Thyroid gland (tissue), 4 donors: Measurements from ENCODE around the gene SUPT5H. TPM values are rescaled to one million over a fixed set of nuclear protein-coding genes. Genes with fewer than 3 reads are reported as not detected.
A peak's percentile ranks its signal among the peaks of the same experiment; 100 is the strongest.

ENCODE experiments used
- DNase-seq, 2 donors: peaks; one replicate each; pipeline ENCODE4 v3.0.0-alpha.2; 2019
- H3K27ac ChIP-seq, 3 donors: fragments of 200-600 bp; sonication (generic); 1 replicate in 2 of 3; 2 replicates in 1 of 3; pipeline ENCODE4 v1.5.1; 2016 to 2019; ENCODE audit warnings: mild to moderate bottlenecking in 1 of 3, moderate library complexity in 1 of 3
- H3K27me3 ChIP-seq: fragments of 200-600 bp; sonication (generic); one replicate; pipeline ENCODE4 v1.5.1; 2019
- H3K36me3 ChIP-seq, 2 donors: fragments of 200-600 bp; sonication (generic); one replicate each; pipeline ENCODE4 v1.5.1; 2016 to 2019
- H3K4me1 ChIP-seq, 2 donors: fragments of 200-600 bp; sonication (generic); one replicate each; pipeline ENCODE4 v1.5.1; 2017 to 2019
- H3K4me3 ChIP-seq, 3 donors: fragments of 200-600 bp; sonication (generic); replicated peaks in 1 of 3; 1 replicate in 2 of 3; 2 replicates in 1 of 3; pipeline ENCODE4 v1.5.1; 2016; ENCODE audit warnings: mild to moderate bottlenecking in 1 of 3
- H3K9me3 ChIP-seq: fragments of 200-600 bp; sonication (generic); one replicate; pipeline ENCODE4 v1.5.1; 2017
- POLR2A ChIP-seq, 2 donors: fragments of 450-650 bp; IDR thresholded peaks; one replicate each; pipeline ENCODE4 v1.6.1; 2017; ENCODE audit warnings: antibody characterized with exemption in 2 of 2, mild to moderate bottlenecking in 2 of 2, moderate library complexity in 1 of 2
- WGBS, 2 donors: methylation state at CpG; one replicate each; pipeline ENCODE4 v1.1.5; 2017; 5-methylcytosine and 5-hydroxymethylcytosine counted together
- intact Hi-C: fragments of 100-400 bp; cut with DNase I; formaldehyde crosslinking; loops from one replicate; pipeline ENCODE4 v1.15.1; 2023
- total RNA-seq, 4 donors: library from RNA; depleted of rRNA; stranded (reverse); fragments of >200 nt; gene quantifications; one replicate each; pipeline ENCODE4 v1.2.3, GENCODE V29; 2016
- TF ChIP-seq, protein P1 (sequence below), 6 experiments: fragments of 200-600 bp in 3 of 6; fragments of 450-650 bp in 3 of 6; sonication (generic) in 3 of 6; IDR thresholded peaks; one replicate each; pipeline ENCODE4 v1.5.1; 2016 to 2019; ENCODE audit warnings: antibody characterized with exemption in 6 of 6, mild to moderate bottlenecking in 2 of 6, inconsistent platforms in 1 of 6, moderate library complexity in 1 of 6

The SUPT5H gene
- total RNA-seq, 4 donors from 2014 or later: 93.6 to 203 (median 116) TPM

DNA sequence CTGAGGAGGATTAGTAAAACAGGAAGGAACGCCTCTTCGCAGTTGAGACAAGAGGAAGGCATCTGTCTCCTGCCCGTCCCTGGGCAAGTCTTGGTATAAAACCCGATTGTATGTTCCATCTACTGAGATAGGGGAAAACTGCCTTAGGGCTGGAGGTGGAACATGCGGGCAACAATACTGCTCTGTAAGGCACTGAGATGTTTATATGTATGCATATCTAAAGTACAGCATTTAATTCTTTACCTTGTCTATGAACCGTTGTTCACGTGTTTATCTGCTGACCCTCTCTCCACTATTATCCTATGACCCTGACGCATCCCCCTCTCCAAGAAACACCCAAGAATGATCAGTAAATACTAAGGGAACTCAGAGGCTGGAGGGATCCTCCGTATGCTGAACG lies 34.5 kb downstream of the SUPT5H start:
- Histone ChIP-seq H3K27ac (peak overlapping the region; percentile 65 to 94 (median 80)), H3K4me3 (peak overlapping the region; percentile 79 to 86 (median 81)), H3K27me3 (no peaks in the 10 kb centered on the region), H3K4me1 (peaks cover 17 to 20% of the 10 kb centered on the region in 2 donors), H3K9me3 (no peaks in the 10 kb centered on the region), H3K36me3 (peaks cover 7 to 10% of the 10 kb centered on the region in 2 donors)
- TF ChIP-seq, protein P1, sequence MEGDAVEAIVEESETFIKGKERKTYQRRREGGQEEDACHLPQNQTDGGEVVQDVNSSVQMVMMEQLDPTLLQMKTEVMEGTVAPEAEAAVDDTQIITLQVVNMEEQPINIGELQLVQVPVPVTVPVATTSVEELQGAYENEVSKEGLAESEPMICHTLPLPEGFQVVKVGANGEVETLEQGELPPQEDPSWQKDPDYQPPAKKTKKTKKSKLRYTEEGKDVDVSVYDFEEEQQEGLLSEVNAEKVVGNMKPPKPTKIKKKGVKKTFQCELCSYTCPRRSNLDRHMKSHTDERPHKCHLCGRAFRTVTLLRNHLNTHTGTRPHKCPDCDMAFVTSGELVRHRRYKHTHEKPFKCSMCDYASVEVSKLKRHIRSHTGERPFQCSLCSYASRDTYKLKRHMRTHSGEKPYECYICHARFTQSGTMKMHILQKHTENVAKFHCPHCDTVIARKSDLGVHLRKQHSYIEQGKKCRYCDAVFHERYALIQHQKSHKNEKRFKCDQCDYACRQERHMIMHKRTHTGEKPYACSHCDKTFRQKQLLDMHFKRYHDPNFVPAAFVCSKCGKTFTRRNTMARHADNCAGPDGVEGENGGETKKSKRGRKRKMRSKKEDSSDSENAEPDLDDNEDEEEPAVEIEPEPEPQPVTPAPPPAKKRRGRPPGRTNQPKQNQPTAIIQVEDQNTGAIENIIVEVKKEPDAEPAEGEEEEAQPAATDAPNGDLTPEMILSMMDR (IDR thresholded peaks at IDR 0.05): no peak
- no peak for TF ChIP-seq POLR2A (IDR thresholded peaks at IDR 0.05)
- WGBS, 2 donors: 26% methylated on average over 10 of the region's 10 CpGs
- no peak for DNase-seq
- intact Hi-C loops: no loop called here

DNA sequence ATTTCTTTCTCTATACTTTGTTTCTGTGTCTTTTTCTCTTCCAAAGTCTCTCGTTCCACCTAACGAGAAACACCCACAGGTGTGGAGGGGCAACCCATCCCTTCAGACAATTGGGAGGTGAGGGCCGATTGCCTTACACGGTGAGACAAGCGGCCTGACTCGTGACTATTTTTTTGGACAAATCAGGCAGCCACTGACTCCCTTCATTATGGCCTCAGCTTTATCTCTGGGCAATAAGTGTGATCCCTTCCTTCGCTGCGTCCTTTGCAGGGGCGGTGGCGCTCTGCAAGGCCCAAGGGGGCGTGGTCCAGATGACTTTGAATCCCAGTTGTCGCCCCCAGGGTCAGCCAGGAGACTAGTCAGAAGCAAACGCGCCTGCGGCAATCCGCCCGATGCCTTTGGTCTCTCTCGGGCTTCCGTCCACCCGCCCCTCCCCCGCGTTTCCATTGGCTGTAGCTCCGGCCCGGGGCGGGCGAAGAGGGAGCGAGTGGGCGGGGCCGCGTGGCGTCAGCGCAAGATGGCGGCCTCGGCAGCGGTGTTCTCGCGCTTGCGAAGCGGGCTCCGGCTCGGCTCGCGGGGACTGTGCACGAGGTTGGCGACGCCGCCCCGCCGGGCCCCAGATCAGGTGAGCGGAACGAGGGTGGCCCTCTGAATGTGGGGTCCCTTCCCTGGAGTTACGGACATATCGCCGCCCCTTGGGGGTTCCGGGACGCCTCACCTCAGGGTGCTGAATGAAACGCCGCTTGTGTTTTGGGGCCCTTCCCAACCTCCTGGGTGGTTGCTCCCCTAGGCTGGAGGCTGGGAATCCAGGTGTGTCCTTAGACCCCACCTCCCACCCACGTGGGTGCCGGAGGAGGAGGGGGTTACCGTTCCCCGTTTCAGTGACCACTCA lies 35.2 kb downstream of the SUPT5H start, which contains the start of gene TIMM50:
Gene TIMM50 (plus strand): TSS at position 502 of the 892 bp plus-strand sequence. CDS start 16 bp downstream, at position 518.
- WGBS, 2 donors: 1 to 6% methylated on average over 10 to 20 of the region's 62 CpGs
- peaks cover 10 to 14% of the 10 kb centered on the region in 2 donors for H3K36me3 ChIP-seq
- intact Hi-C loops: no loop called here
- peak; percentile 98 for DNase-seq
- peak within 1 kb of the TSS; percentile 79 to 86 (median 81) for H3K4me3 ChIP-seq
- H3K27ac ChIP-seq: peak within 1 kb of the TSS; percentile 65 to 94 (median 80)
- H3K9me3 ChIP-seq: no peaks in the 10 kb centered on the region
- peak in 1 of 2 donors; percentile 79 for TF ChIP-seq POLR2A (IDR thresholded peaks at IDR 0.05)
- TF ChIP-seq, protein P1 (IDR thresholded peaks at IDR 0.05): no peak
- no peaks in the 10 kb centered on the region for H3K27me3 ChIP-seq
- peaks cover 17 to 20% of the 10 kb centered on the region in 2 donors for H3K4me1 ChIP-seq

DNA sequence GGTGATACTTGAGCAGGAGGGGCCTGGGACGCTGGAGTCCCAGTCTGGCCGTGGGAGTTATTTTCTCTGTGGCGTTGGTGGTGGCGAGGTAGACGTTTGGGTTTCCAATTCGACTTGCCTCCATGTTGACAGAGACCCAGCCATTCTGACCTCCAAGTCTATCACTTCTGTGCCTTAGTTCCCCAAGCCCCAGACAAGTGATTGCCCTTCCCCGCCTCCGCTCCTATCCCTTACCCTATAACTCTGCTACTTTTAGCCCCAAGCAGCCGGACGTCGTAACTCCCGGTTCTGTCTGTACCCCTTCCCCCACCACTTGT lies 35.8 kb downstream of the SUPT5H start:
- 0 to 1% methylated on average over 12 of the region's 12 CpGs for WGBS, 2 donors
- H3K27ac ChIP-seq: peak overlapping the region in 2 of 3 donors; percentile 80 to 94
- no peak for DNase-seq

DNA sequence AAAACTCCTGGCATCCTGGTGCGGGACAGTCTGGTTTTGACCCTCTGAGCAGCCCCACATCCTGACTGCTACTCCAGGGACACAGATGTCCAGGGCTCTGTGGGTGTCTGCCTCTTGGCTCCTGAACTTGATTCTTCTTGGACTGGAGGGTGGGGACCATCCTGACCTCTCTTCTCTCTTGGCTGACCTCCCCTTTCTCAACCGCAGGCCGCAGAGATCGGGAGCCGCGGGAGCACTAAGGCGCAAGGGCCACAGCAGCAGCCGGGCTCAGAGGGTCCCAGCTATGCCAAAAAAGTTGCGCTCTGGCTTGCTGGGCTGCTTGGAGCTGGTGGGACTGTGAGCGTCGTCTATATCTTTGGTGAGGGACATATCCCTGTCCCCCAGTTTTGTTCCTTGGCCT lies 36.3 kb downstream of the SUPT5H start:
- Histone ChIP-seq H3K9me3 (no peaks in the 10 kb centered on the region), H3K27me3 (no peaks in the 10 kb centered on the region), H3K27ac (no peak overlapping the region), H3K36me3 (peaks cover 13 to 14% of the 10 kb centered on the region in 2 donors), H3K4me1 (peaks cover 17 to 20% of the 10 kb centered on the region in 2 donors), H3K4me3 (peak overlapping the region; percentile 79 to 86 (median 81))
- no peak for TF ChIP-seq POLR2A (IDR thresholded peaks at IDR 0.05)
- TF ChIP-seq, protein P1 (IDR thresholded peaks at IDR 0.05): no peak
- no peak for DNase-seq
- 53 to 67% methylated on average over 11 of the region's 11 CpGs for WGBS, 2 donors
- intact Hi-C loops: no loop called here

More for the DNA sequence above, 35.8 kb downstream of the SUPT5H start:
- Histone ChIP-seq H3K27me3 (no peaks in the 10 kb centered on the region), H3K4me1 (peaks cover 17 to 20% of the 10 kb centered on the region in 2 donors), H3K4me3 (peak overlapping the region; percentile 79 to 86 (median 81)), H3K36me3 (peaks cover 14 to 15% of the 10 kb centered on the region in 2 donors), H3K9me3 (no peaks in the 10 kb centered on the region)
- no peak for TF ChIP-seq POLR2A (IDR thresholded peaks at IDR 0.05)
- TF ChIP-seq, protein P1 (IDR thresholded peaks at IDR 0.05): no peak
- intact Hi-C loops: no loop called here

DNA sequence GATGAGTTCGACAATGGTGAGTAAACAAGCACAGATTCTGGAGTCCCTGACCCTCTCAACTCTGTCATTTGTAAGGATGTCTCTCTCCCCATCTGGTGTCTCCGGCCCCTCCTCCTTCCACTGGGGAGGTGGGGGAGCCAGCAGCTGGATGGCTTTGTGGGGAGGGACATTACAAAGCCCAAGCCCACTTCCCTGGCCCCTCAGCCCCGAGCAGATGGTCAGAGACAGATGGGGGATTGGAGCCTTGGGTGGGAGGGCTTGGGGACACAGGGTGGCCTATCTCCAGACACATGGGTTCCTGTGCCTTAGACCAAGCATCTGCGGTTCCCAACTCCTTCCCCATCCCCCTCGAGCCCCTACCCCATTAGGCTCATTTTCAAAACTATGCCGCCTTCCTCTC lies 37.8 kb downstream of the SUPT5H start:
- H3K4me3 ChIP-seq: no peak overlapping the region
- H3K27me3 ChIP-seq: no peaks in the 10 kb centered on the region
- no peak for DNase-seq
- no peaks in the 10 kb centered on the region for H3K9me3 ChIP-seq
- peaks cover 17 to 20% of the 10 kb centered on the region in 2 donors for H3K4me1 ChIP-seq
- no peak for TF ChIP-seq POLR2A (IDR thresholded peaks at IDR 0.05)
- TF ChIP-seq, protein P1 (IDR thresholded peaks at IDR 0.05): no peak
- 79% methylated on average over 6 of the region's 6 CpGs for WGBS, 2 donors
- intact Hi-C loops: no loop called here
- H3K27ac ChIP-seq: no peak overlapping the region
- peaks cover 24 to 25% of the 10 kb centered on the region in 2 donors for H3K36me3 ChIP-seq
